KBM-7 (cell line): Measurements from ENCODE around the gene NLRP9.

ENCODE experiments used
- DNase-seq: peaks from one replicate; pipeline ENCODE4 v3.0.0-alpha.2; 2015
- in situ Hi-C: fragments of 300-500 bp; cut with MboI; formaldehyde crosslinking; loops from 2 replicates; pipeline ENCODE4 v1.14.3; 2020; ENCODE audit warnings: low sequenced_read_pairs, low pct_unique_long_range_greater_than_20kb, mixed read lengths

NLRP9 gene

GRCh38 chr19:55705972-55706371, 32.2 kb downstream of the NLRP9 start:
- in situ Hi-C loops: no loop called here
- no peak for DNase-seq

GRCh38 chr19:55704494-55705245, 33.5 kb downstream of the NLRP9 start:
- no peak for DNase-seq
- in situ Hi-C loops: no loop called here

GRCh38 chr19:55703790-55704215, 34.4 kb downstream of the NLRP9 start:
- DNase-seq: no peak
- in situ Hi-C loops: no loop called here

GRCh38 chr19:55702131-55702627, 36.0 kb downstream of the NLRP9 start:
- in situ Hi-C loops: no loop called here
- no peak for DNase-seq

GRCh38 chr19:55700813-55701212, 37.4 kb downstream of the NLRP9 start:
- in situ Hi-C loops: no loop called here
- DNase-seq: no peak

GRCh38 chr19:55699221-55699620, 39.0 kb downstream of the NLRP9 start:
- in situ Hi-C loops: no loop called here
- no peak for DNase-seq

- in situ Hi-C loops: no loop called here
- no peak for DNase-seq
These were observed 39.9 kb downstream of the NLRP9 start for GRCh38 chr19:55698256-55698655.

- DNase-seq: no peak
- in situ Hi-C loops: no loop called here
These were observed 40.5 kb downstream of the NLRP9 start for GRCh38 chr19:55697698-55698097.

GRCh38 chr19:55697069-55697440, 41.1 kb downstream of the NLRP9 start:
- in situ Hi-C loops: no loop called here
- DNase-seq: no peak

GRCh38 chr19:55696301-55697068, 41.7 kb downstream of the NLRP9 start:
- no peak for DNase-seq
- in situ Hi-C loops: no loop called here

GRCh38 chr19:55695511-55696290, 42.5 kb downstream of the NLRP9 start:
- in situ Hi-C loops: no loop called here
- DNase-seq: no peak

- in situ Hi-C loops: no loop called here
- DNase-seq: no peak
These were observed 43.3 kb downstream of the NLRP9 start for GRCh38 chr19:55694656-55695491.

GRCh38 chr19:55694241-55694655, 44.0 kb downstream of the NLRP9 start:
- in situ Hi-C loops: no loop called here
- no peak for DNase-seq

GRCh38 chr19:55693336-55693974, 44.7 kb downstream of the NLRP9 start:
- DNase-seq: no peak
- in situ Hi-C loops: no loop called here

- DNase-seq: no peak
- in situ Hi-C loops: no loop called here
These were observed 45.5 kb downstream of the NLRP9 start for GRCh38 chr19:55692681-55693081.

GRCh38 chr19:55691561-55692481, 46.4 kb downstream of the NLRP9 start:
- DNase-seq: no peak
- in situ Hi-C loops: no loop called here

- in situ Hi-C loops: no loop called here
- no peak for DNase-seq
These were observed 47.2 kb downstream of the NLRP9 start for GRCh38 chr19:55690769-55691545.
